Endothelial cell of umbilical vein (primary cell): ENCODE results near the gene LYPD4. TPM values are rescaled to one million over a fixed set of nuclear protein-coding genes. Genes with fewer than 3 reads are reported as not detected.

Source experiments
- BruUV-seq: library from RNA; stranded (reverse); fragments of 400-500 nt; replicated peaks from 2 replicates; lab custom pipeline; 2021; lab: Mats Ljungman, UMichigan
- CTCF ChIA-PET: fragments of 300-600, 350-600 bp; sonication (Branson Sonifier 250); formaldehyde crosslinking; loops from one replicate; lab custom pipeline; 2021; ENCODE audit warnings: antibody characterized with exemption, inconsistent platforms; lab: Charles Lee
- POLR2A ChIA-PET: fragments of 300-600, 350-600 bp; sonication (Branson Sonifier 250); formaldehyde crosslinking; loops from one replicate; lab custom pipeline; 2021; ENCODE audit warnings: antibody characterized with exemption, inconsistent platforms; lab: Charles Lee
- DNase-seq: peaks from one replicate; pipeline ENCODE4 v3.0.0-alpha.2; 2011; ENCODE audit warnings: low read depth, low spot score
- FAIRE-seq: peaks from 2 replicates; lab custom pipeline; 2011; peaks lifted over from hg19 to GRCh38; lab: Jason Lieb, UNC
- H2AFZ ChIP-seq: 2 replicates; pipeline ENCODE4 v1.6.0; 2012; ENCODE audit warnings: low read depth, low read length, control low read depth, inconsistent platforms
- H3K27ac ChIP-seq: 2 replicates; pipeline ENCODE4 v1.5.1; 2011; ENCODE audit warnings: low read depth, mild to moderate bottlenecking, control low read depth, low read length, moderate library complexity; ENCODE audit not compliant: insufficient read depth
- H3K27me3 ChIP-seq, 2 experiments: 2 replicates each; pipeline versions ENCODE4 v1.6.0 to v1.6.1; 2011; ENCODE audit warnings: low read length in 2 of 2, mixed read lengths in 1 of 2; ENCODE audit not compliant: control insufficient read depth in 2 of 2, insufficient read depth in 2 of 2
- H3K36me3 ChIP-seq, 2 experiments: 2 replicates in 1 of 2; 3 replicates in 1 of 2; pipeline ENCODE4 v1.5.1; 2011; ENCODE audit warnings: low read length in 2 of 2, mild to moderate bottlenecking in 1 of 2, moderate library complexity in 1 of 2; ENCODE audit not compliant: control insufficient read depth in 2 of 2, insufficient read depth in 2 of 2; ENCODE audit errors: extremely low read depth in 1 of 2
- H3K4me1 ChIP-seq: 3 replicates; pipeline ENCODE4 v1.5.1; 2011; ENCODE audit warnings: mild to moderate bottlenecking, low read length; ENCODE audit not compliant: control insufficient read depth, insufficient read depth; ENCODE audit errors: extremely low read depth
- H3K4me2 ChIP-seq: 2 replicates; pipeline ENCODE4 v1.6.1; 2011; ENCODE audit warnings: low read length, control low read depth, mixed read lengths; ENCODE audit not compliant: insufficient read depth
- H3K4me3 ChIP-seq, 3 experiments: fragments of 200-600 bp in 1 of 3; sonication (generic), shearing (Covaris generic) in 1 of 3; replicated peaks in 1 of 3; 2 replicates each; pipeline ENCODE4 v1.5.1; 2011 to 2016; ENCODE audit warnings: control low read depth in 3 of 3, low read length in 3 of 3, mild to moderate bottlenecking in 2 of 3, inconsistent platforms in 1 of 3, low read depth in 1 of 3, moderate library complexity in 1 of 3; ENCODE audit not compliant: insufficient read depth in 1 of 3
- H3K79me2 ChIP-seq: 2 replicates; pipeline ENCODE4 v1.6.0; 2012; ENCODE audit warnings: low read length, inconsistent platforms; ENCODE audit not compliant: control insufficient read depth, insufficient read depth
- H3K9ac ChIP-seq: replicated peaks from 2 replicates; pipeline ENCODE3; 2011; ENCODE audit warnings: low read length, control low read depth; ENCODE audit not compliant: insufficient read depth; ENCODE audit errors: extremely low read depth
- H3K9me1 ChIP-seq: replicated peaks from 3 replicates; pipeline ENCODE4 v1.6.0; 2011; ENCODE audit warnings: mild to moderate bottlenecking, low read length; ENCODE audit not compliant: control insufficient read depth, insufficient read depth; ENCODE audit errors: extremely low read depth
- H3K9me3 ChIP-seq: replicated peaks from 2 replicates; pipeline ENCODE4 v1.5.1; 2012; ENCODE audit warnings: low read length, inconsistent platforms; ENCODE audit not compliant: control insufficient read depth, insufficient read depth
- H4K20me1 ChIP-seq: replicated peaks from 2 replicates; pipeline ENCODE3; 2011; ENCODE audit warnings: mild to moderate bottlenecking, low read length; ENCODE audit not compliant: control insufficient read depth, insufficient read depth; ENCODE audit errors: extremely low read depth
- EZH2 ChIP-seq: IDR thresholded peaks from 2 replicates; pipeline ENCODE4 v1.6.1; 2012; ENCODE audit warnings: borderline replicate concordance, low read depth, mild to moderate bottlenecking, moderate library complexity, low read length, inconsistent platforms; ENCODE audit not compliant: severe bottlenecking
- FOS ChIP-seq: IDR thresholded peaks from 2 replicates; pipeline ENCODE4 v1.6.1; 2011; ENCODE audit warnings: mild to moderate bottlenecking, low read length, moderate library complexity, borderline replicate concordance; ENCODE audit not compliant: insufficient read depth
- GATA2 ChIP-seq: IDR thresholded peaks from 2 replicates; pipeline ENCODE4 v1.7.0; 2011; ENCODE audit warnings: low read depth, mild to moderate bottlenecking, moderate library complexity, mixed read lengths, low read length; ENCODE audit not compliant: insufficient read length, insufficient read depth
- JUN ChIP-seq: IDR thresholded peaks from 2 replicates; pipeline ENCODE4 v1.6.1; 2011; ENCODE audit warnings: borderline replicate concordance, low read depth; ENCODE audit not compliant: insufficient read length, insufficient read depth
- MYC ChIP-seq: IDR thresholded peaks from one replicate; pipeline ENCODE4 v1.6.1; 2011; ENCODE audit warnings: mild to moderate bottlenecking, low read depth, low read length
- POLR2A ChIP-seq: IDR thresholded peaks from 2 replicates; pipeline ENCODE4 v1.6.1; 2012; ENCODE audit warnings: low read depth, mild to moderate bottlenecking, control low read depth, low read length
- POLR2AphosphoS5 ChIP-seq: IDR thresholded peaks from 2 replicates; pipeline ENCODE4 v1.6.1; 2012; ENCODE audit warnings: low read depth, mild to moderate bottlenecking, control low read depth, low read length, moderate library complexity; ENCODE audit not compliant: insufficient read depth
- dilution Hi-C: fragments of 300-500 bp; cut with MboI; formaldehyde crosslinking; loops from one replicate; pipeline ENCODE4 v1.15.0; 2019; ENCODE audit warnings: low sequenced_read_pairs; ENCODE audit not compliant: extremely low pct_ligation_motif_present
- intact Hi-C: fragments of 100-400 bp; cut with micrococcal nuclease; formaldehyde crosslinking; loops from one replicate; pipeline ENCODE4 v1.10.0; 2022
- polyA plus RNA-seq, 4 experiments: library from polyadenylated mRNA; depleted of rRNA in 3 of 4; stranded (reverse) in 3 of 4; unstranded in 1 of 4; fragments of >200 nt; gene quantifications; 2 replicates each; pipeline versions ENCODE4 v1.2.1 to v1.2.3, GENCODE V29; 2011 to 2012; ENCODE audit warnings: missing spikeins in 1 of 4
- total RNA-seq: library from RNA; stranded (reverse); gene quantifications from 2 replicates; pipeline ENCODE4 v1.2.3, GENCODE V29; 2021
- TF ChIP-seq, protein P1 (sequence below): IDR thresholded peaks from 2 replicates; pipeline ENCODE4 v1.6.1; 2011; ENCODE audit not compliant: insufficient read depth, insufficient read length
- TF ChIP-seq, protein P2 (sequence below), 2 donors: IDR thresholded peaks; 1 replicate in 1 of 2; 2 replicates in 1 of 2; pipeline ENCODE4 v1.5.1; 2011; ENCODE audit warnings: low read length in 2 of 2, mild to moderate bottlenecking in 2 of 2, moderate library complexity in 2 of 2, control low read depth in 1 of 2, inconsistent platforms in 1 of 2, low read depth in 1 of 2; ENCODE audit not compliant: insufficient read depth in 1 of 2; ENCODE audit errors: extremely low read depth in 1 of 2

The LYPD4 gene
- total and polyA plus RNA-seq, 2 donors (not counting 3 experiments of a cell fraction or from before 2014, with no cell fraction given): not detected

- no TSS peak for BruUV-seq
- H3K4me3 ChIP-seq: no peak overlapping the region
- no peak overlapping the region for H2AFZ ChIP-seq
- intact Hi-C loops (no loop called here), dilution Hi-C loops (no loop called here)
- TF ChIP-seq, protein P1, sequence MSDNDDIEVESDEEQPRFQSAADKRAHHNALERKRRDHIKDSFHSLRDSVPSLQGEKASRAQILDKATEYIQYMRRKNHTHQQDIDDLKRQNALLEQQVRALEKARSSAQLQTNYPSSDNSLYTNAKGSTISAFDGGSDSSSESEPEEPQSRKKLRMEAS: no peak
- no peak for TF ChIP-seq GATA2
- TF ChIP-seq FOS: no peak
- no peak for TF ChIP-seq MYC
- TF ChIP-seq POLR2AphosphoS5: no peak
- no peaks in the 10 kb centered on the region for H3K36me3 ChIP-seq
- ChIA-PET CTCF (interaction anchor here (1.0 kb wide), 1 partner anchor 16 kb away, joined by 3 read pairs; no protein-coding TSS in a partner anchor), POLR2A (interaction anchor here (0.6 kb wide), 1 partner anchor 156 kb away, joined by 3 read pairs; no protein-coding TSS in a partner anchor)
- FAIRE-seq (no peak), DNase-seq (no peak)
- H3K9me3 ChIP-seq: no peaks in the 10 kb centered on the region
- H3K27ac ChIP-seq: no peak overlapping the region
- no peaks in the 10 kb centered on the region for H3K4me1 ChIP-seq
- no peaks in the 10 kb centered on the region for H3K79me2 ChIP-seq
- H3K4me2 ChIP-seq: no peak overlapping the region
- no peaks in the 10 kb centered on the region for H3K9me1 ChIP-seq
- H3K9ac ChIP-seq: no peak overlapping the region
- H3K27me3 ChIP-seq: no peaks in the 10 kb centered on the region
- no peaks in the 10 kb centered on the region for H4K20me1 ChIP-seq
These were observed 35.6 kb downstream of the LYPD4 start for GRCh38 chr19:41808663-41809566.

DNA sequence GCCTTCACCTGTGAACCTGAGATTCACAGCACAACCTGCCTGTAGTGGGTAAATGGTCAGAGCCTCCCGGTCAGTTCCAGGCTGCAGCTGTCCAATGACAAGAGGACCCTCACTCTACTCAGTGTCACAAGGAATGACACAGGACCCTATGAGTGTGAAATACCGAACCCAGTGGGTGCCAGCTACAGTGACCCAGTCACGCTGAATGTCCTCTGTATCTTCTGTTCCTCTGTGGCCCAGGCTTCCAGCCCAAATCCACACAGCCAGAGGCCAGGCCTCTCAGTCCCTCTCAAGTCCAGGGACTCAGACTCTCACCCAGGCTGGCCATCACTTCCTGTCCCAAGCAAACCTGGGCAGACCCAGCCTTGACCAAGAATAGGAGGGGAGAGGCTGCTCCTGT, 37.3 kb downstream of the LYPD4 start:
- dilution Hi-C loops (no loop called here), intact Hi-C loops (no loop called here)
- no peaks in the 10 kb centered on the region for H3K9me3 ChIP-seq
- FAIRE-seq: no peak
- H3K9ac ChIP-seq: no peak overlapping the region
- H3K9me1 ChIP-seq: no peaks in the 10 kb centered on the region
- CTCF ChIA-PET: interaction anchor here (1.2 kb wide), 1 partner anchor 22 kb away, joined by 3 read pairs; no protein-coding TSS in a partner anchor
- H2AFZ ChIP-seq: no peak overlapping the region
- no TSS peak for BruUV-seq
- H3K4me3 ChIP-seq: no peak overlapping the region
- no peak for DNase-seq
- no peaks in the 10 kb centered on the region for H3K79me2 ChIP-seq
- no peaks in the 10 kb centered on the region for H3K4me1 ChIP-seq
- no peaks in the 10 kb centered on the region for H4K20me1 ChIP-seq
- H3K36me3 ChIP-seq: no peaks in the 10 kb centered on the region
- H3K4me2 ChIP-seq: no peak overlapping the region
- POLR2A ChIA-PET: no interaction called here
- TF ChIP-seq JUN: no peak
- TF ChIP-seq, protein P1: no peak
- no peak for TF ChIP-seq EZH2
- TF ChIP-seq MYC: no peak
- TF ChIP-seq GATA2: no peak
- TF ChIP-seq FOS: no peak
- TF ChIP-seq, protein P2, sequence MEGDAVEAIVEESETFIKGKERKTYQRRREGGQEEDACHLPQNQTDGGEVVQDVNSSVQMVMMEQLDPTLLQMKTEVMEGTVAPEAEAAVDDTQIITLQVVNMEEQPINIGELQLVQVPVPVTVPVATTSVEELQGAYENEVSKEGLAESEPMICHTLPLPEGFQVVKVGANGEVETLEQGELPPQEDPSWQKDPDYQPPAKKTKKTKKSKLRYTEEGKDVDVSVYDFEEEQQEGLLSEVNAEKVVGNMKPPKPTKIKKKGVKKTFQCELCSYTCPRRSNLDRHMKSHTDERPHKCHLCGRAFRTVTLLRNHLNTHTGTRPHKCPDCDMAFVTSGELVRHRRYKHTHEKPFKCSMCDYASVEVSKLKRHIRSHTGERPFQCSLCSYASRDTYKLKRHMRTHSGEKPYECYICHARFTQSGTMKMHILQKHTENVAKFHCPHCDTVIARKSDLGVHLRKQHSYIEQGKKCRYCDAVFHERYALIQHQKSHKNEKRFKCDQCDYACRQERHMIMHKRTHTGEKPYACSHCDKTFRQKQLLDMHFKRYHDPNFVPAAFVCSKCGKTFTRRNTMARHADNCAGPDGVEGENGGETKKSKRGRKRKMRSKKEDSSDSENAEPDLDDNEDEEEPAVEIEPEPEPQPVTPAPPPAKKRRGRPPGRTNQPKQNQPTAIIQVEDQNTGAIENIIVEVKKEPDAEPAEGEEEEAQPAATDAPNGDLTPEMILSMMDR (IDR thresholded peaks at IDR 0.05; ENCODE audit: extremely low read depth in 1 of 2, insufficient read depth in 1 of 2, low read depth in 1 of 2, low read length in 2 of 2): no peak
- no peak for TF ChIP-seq POLR2AphosphoS5
- no peak for TF ChIP-seq POLR2A
- H3K27me3 ChIP-seq: no peaks in the 10 kb centered on the region
- no peak overlapping the region for H3K27ac ChIP-seq
